HepG2 (cell line): ENCODE results near the gene VGF. TPM values are rescaled to one million over a fixed set of nuclear protein-coding genes. Genes with fewer than 3 reads are reported as not detected.

Source experiments
- ATAC-seq: fragments of 200-7000 bp; cut with Tn5 transposase; 3 replicates; pipeline ENCODE4 v1.9.1; 2020; ENCODE audit warnings: mild to moderate bottlenecking, moderate library complexity
- BruUV-seq: library from RNA; stranded (reverse); fragments of 400-500 nt; replicated peaks from 2 replicates; lab custom pipeline; 2021; lab: Mats Ljungman, UMichigan
- CTCF ChIA-PET: fragments of 300-600 bp; formaldehyde crosslinking; extraction: SDS; loops from one replicate; lab custom pipeline; 2021; ENCODE audit warnings: low total read pairs, inconsistent platforms, low intra/inter-chr PET ratio; lab: Yijun Ruan, JAX
- POLR2A ChIA-PET: fragments of 350-600 bp; sonication (Branson Sonifier 250); formaldehyde crosslinking; loops from one replicate; lab custom pipeline; 2020; ENCODE audit warnings: antibody characterized with exemption, inconsistent platforms; lab: Yijun Ruan, JAX
- DNase-seq: peaks from one replicate; pipeline ENCODE4 v3.0.0-alpha.2; 2015; ENCODE audit warnings: low spot score
- FAIRE-seq: peaks from 3 replicates; lab custom pipeline; 2011; peaks lifted over from hg19 to GRCh38; lab: Jason Lieb, UNC
- H2AFZ ChIP-seq: one replicate; pipeline ENCODE4 v1.6.1; 2011; ENCODE audit warnings: low read length, inconsistent platforms
- H3K27ac ChIP-seq: fragments of 300-600 bp; 3 replicates; pipeline ENCODE4 v1.8.0; 2011; ENCODE audit warnings: mixed run types, mild to moderate bottlenecking, mixed read lengths, low read length, inconsistent platforms; ENCODE audit not compliant: insufficient read depth; ENCODE audit errors: extremely low read length
- H3K27me3 ChIP-seq, 2 experiments: fragments of 200-600 bp in 1 of 2; 2 replicates in 1 of 2; 3 replicates in 1 of 2; pipeline versions ENCODE4 v1.6.0 to v1.8.0; 2011; ENCODE audit warnings: low read length in 2 of 2, mild to moderate bottlenecking in 2 of 2, moderate library complexity in 2 of 2, inconsistent platforms in 1 of 2; ENCODE audit not compliant: insufficient read depth in 2 of 2, control insufficient read depth in 1 of 2
- H3K36me3 ChIP-seq, 2 experiments: fragments of 200-600 bp in 1 of 2; replicated peaks in 1 of 2; 2 replicates in 1 of 2; 3 replicates in 1 of 2; pipeline versions ENCODE4 v1.5.1 to v1.8.0; 2011; ENCODE audit warnings: low read length in 2 of 2, inconsistent platforms in 1 of 2; ENCODE audit not compliant: insufficient read depth in 2 of 2, control insufficient read depth in 1 of 2
- H3K4me1 ChIP-seq: 2 replicates; pipeline ENCODE4 v1.5.1; 2012; ENCODE audit warnings: low read length, inconsistent platforms; ENCODE audit not compliant: insufficient read depth
- H3K4me2 ChIP-seq: 2 replicates; pipeline ENCODE4 v1.6.0; 2011; ENCODE audit warnings: low read depth, low read length, inconsistent platforms
- H3K4me3 ChIP-seq, 3 experiments: fragments of 200-600 bp in 1 of 3; sonication (generic), shearing (Covaris generic) in 1 of 3; replicated peaks in 1 of 3; 2 replicates each; pipeline ENCODE4 v1.5.1; 2011 to 2016; ENCODE audit warnings: low read length in 3 of 3, inconsistent platforms in 2 of 3, low read depth in 2 of 3, mild to moderate bottlenecking in 2 of 3, control low read depth in 1 of 3, mixed read lengths in 1 of 3; ENCODE audit not compliant: insufficient read depth in 1 of 3
- H3K79me2 ChIP-seq: one replicate; pipeline ENCODE4 v1.6.1; 2011; ENCODE audit warnings: low read length, inconsistent platforms; ENCODE audit not compliant: insufficient read depth
- H3K9ac ChIP-seq: 2 replicates; pipeline ENCODE4 v1.6.0; 2011; ENCODE audit warnings: mild to moderate bottlenecking, low read depth, low read length, inconsistent platforms; ENCODE audit not compliant: insufficient read depth
- H3K9me3 ChIP-seq: 2 replicates; pipeline ENCODE4 v1.5.1; 2012; ENCODE audit warnings: mild to moderate bottlenecking, low read length
- H4K20me1 ChIP-seq: 2 replicates; pipeline ENCODE4 v1.6.0; 2011; ENCODE audit warnings: inconsistent platforms, mild to moderate bottlenecking, low read length, moderate library complexity; ENCODE audit not compliant: insufficient read depth
- ASH2L ChIP-seq: fragments of 300-600, 200-600 bp; sonication (generic); IDR thresholded peaks from 2 replicates; pipeline ENCODE4 v1.7.0; 2017; ENCODE audit warnings: low read depth, mild to moderate bottlenecking, moderate library complexity, mixed read lengths, low read length; ENCODE audit not compliant: insufficient read length
- BCL6 ChIP-seq: IDR thresholded peaks from 2 replicates; pipeline ENCODE4 v1.6.1; 2016; ENCODE audit warnings: missing genetic modification reagents, missing compliant biosample characterization
- ETV6 ChIP-seq: sonication (generic); formaldehyde crosslinking; conservative IDR thresholded peaks from 2 replicates; pipeline ENCODE4 v1.4.0; 2020; ENCODE audit warnings: missing genetic modification reagents
- FOXP1 ChIP-seq, 2 experiments: fragments of 450-650 bp in 1 of 2; IDR thresholded peaks; 2 replicates each; pipeline ENCODE4 v1.6.1; 2017 to 2018; ENCODE audit warnings: antibody characterized with exemption in 1 of 2
- HMG20A ChIP-seq: IDR thresholded peaks from 2 replicates; pipeline ENCODE4 v1.6.1; 2016; ENCODE audit warnings: borderline replicate concordance
- IKZF4 ChIP-seq: sonication (generic); formaldehyde crosslinking; IDR thresholded peaks from 2 replicates; pipeline ENCODE4 v1.5.1; 2020; ENCODE audit warnings: borderline replicate concordance, mild to moderate bottlenecking, low read depth, missing genetic modification reagents; ENCODE audit errors: not compliant biosample characterization
- KAT8 ChIP-seq: IDR thresholded peaks from 2 replicates; pipeline ENCODE4 v1.6.1; 2016; ENCODE audit warnings: missing genetic modification reagents, missing compliant biosample characterization
- NR2F2 ChIP-seq: IDR thresholded peaks from 2 replicates; pipeline ENCODE4 v1.6.1; 2012; ENCODE audit warnings: low read depth, inconsistent platforms, borderline replicate concordance
- REPIN1 ChIP-seq: sonication (generic); formaldehyde crosslinking; IDR thresholded peaks from 2 replicates; pipeline ENCODE4 v1.8.0; 2022; ENCODE audit warnings: missing genetic modification reagents, low read depth, mild to moderate bottlenecking, borderline replicate concordance
- TAF15 ChIP-seq: fragments of 200-400 bp; formaldehyde crosslinking; IDR thresholded peaks from one replicate; pipeline ENCODE4 v1.6.1; 2018; ENCODE audit warnings: mild to moderate bottlenecking, low read depth, low read length; ENCODE audit not compliant: poor library complexity, severe bottlenecking
- TCF12 ChIP-seq, 2 experiments: fragments of 450-650 bp in 1 of 2; sonication (generic) in 1 of 2; formaldehyde crosslinking in 1 of 2; IDR thresholded peaks; 2 replicates each; pipeline versions ENCODE4 v1.6.1 to v1.8.0; 2017 to 2022; ENCODE audit warnings: antibody characterized with exemption in 1 of 2, mild to moderate bottlenecking in 1 of 2, missing genetic modification reagents in 1 of 2, moderate library complexity in 1 of 2
- ZFP90 ChIP-seq: sonication (generic); formaldehyde crosslinking; IDR thresholded peaks from 2 replicates; pipeline ENCODE4 v1.8.0; 2022; ENCODE audit warnings: missing genetic modification reagents, mild to moderate bottlenecking, inconsistent platforms, borderline replicate concordance
- ZNF883 ChIP-seq: sonication (generic); formaldehyde crosslinking; IDR thresholded peaks from 2 replicates; pipeline ENCODE4 v1.5.1; 2020; ENCODE audit warnings: mild to moderate bottlenecking, missing genetic modification reagents; ENCODE audit errors: not compliant biosample characterization
- WGBS: methylation state at CpG from one replicate; pipeline ENCODE4 v1.1.6; 2017; ENCODE audit warnings: low lambda C conversion rate; 5-methylcytosine and 5-hydroxymethylcytosine counted together
- in situ Hi-C: cut with HindIII; loops from 2 replicates; pipeline ENCODE4 v1.10.0; 2017; ENCODE audit warnings: low pct_unique_long_range_greater_than_20kb; ENCODE audit not compliant: extremely low pct_ligation_motif_present
- intact Hi-C: fragments of 100-400 bp; cut with micrococcal nuclease; formaldehyde crosslinking; loops from one replicate; pipeline ENCODE4 v1.10.0; 2022; ENCODE audit not compliant: unreplicated experiment
- polyA plus RNA-seq, 8 experiments: library from polyadenylated mRNA; depleted of rRNA in 3 of 8; stranded (reverse) in 7 of 8; unstranded in 1 of 8; fragments of >200 nt; fragmentation: Illumina TruSeq in 4 of 8; extraction: Trizol in 4 of 8; gene quantifications; 2 replicates each; pipeline versions ENCODE4 v1.2.1 to v1.2.3, GENCODE V29; 2011 to 2016; ENCODE audit warnings: low read depth in 4 of 8, missing spikeins in 1 of 8, mixed read lengths in 1 of 8; ENCODE audit not compliant: insufficient read depth in 1 of 8
- total RNA-seq, 5 experiments: library from RNA; depleted of rRNA; stranded (reverse); fragments of >200 nt; fragmentation: Illumina TruSeq; extraction: Trizol; gene quantifications; 2 replicates each; pipeline ENCODE4 v1.2.3, GENCODE V29; 2016; ENCODE audit warnings: low read depth in 1 of 5
- TF ChIP-seq, protein P1 (sequence below): sonication (generic); formaldehyde crosslinking; IDR thresholded peaks from 2 replicates; pipeline ENCODE4 v1.4.0; 2020; ENCODE audit warnings: mild to moderate bottlenecking, missing genetic modification reagents, borderline replicate concordance
- TF ChIP-seq, protein P2 (sequence below): IDR thresholded peaks from 2 replicates; pipeline ENCODE4 v1.6.1; 2016; ENCODE audit warnings: missing compliant biosample characterization, missing genetic modification reagents, borderline replicate concordance

Gene VGF
- total and polyA plus RNA-seq, 2 of the 13 experiments (the other 11 are each of a cell fraction or from before 2014, with no cell fraction given): 0.12 to 0.46 TPM

DNA sequence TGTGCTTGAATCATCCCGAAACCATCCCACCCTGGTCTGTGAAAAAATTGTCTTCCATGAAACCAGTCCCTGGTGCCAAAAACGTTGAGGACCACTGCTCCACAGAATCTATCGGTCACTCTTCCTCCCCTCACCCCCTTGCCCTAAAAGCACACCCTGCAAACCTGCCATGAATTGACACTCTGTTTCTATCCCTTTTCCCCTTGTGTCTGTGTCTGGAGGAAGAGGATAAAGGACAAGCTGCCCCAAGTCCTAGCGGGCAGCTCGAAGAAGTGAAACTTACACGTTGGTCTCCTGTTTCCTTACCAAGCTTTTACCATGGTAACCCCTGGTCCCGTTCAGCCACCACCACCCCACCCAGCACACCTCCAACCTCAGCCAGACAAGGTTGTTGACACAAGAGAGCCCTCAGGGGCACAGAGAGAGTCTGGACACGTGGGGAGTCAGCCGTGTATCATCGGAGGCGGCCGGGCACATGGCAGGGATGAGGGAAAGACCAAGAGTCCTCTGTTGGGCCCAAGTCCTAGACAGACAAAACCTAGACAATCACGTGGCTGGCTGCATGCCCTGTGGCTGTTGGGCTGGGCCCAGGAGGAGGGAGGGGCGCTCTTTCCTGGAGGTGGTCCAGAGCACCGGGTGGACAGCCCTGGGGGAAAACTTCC is 39.2 kb downstream of the VGF start:
- no TSS peak for BruUV-seq
- Histone ChIP-seq H3K27ac (peak overlapping the region; percentile 99), H3K9me3 (no peaks in the 10 kb centered on the region), H3K4me1 (peaks cover 94% of the 10 kb centered on the region), H3K79me2 (peaks cover 12% of the 10 kb centered on the region), H3K4me3 (peak overlapping the region in 2 of 3 experiments; percentile 76 to 82; a peak in 4 of 6 replicates), H3K9ac (peak overlapping the region; percentile 77), H4K20me1 (peaks cover 33% of the 10 kb centered on the region; the same call in 1 of the 2 replicates), H3K36me3 (peaks cover 7 to 21% of the 10 kb centered on the region in 2 experiments; a peak in 4 of 5 replicates), H3K27me3 (no peaks in the 10 kb centered on the region; a peak in 1 of 5 replicates), H2AFZ (no peak overlapping the region), H3K4me2 (peak overlapping the region; percentile 88)
- DNase-seq (peak; percentile 87), FAIRE-seq (no peak), ATAC-seq (peak; percentile 56)
- ChIA-PET CTCF (interaction anchor here (1.9 kb wide), 1 partner anchor 12 kb away, joined by 9 read pairs; no protein-coding TSS in a partner anchor), POLR2A (interaction anchor here (0.6 to 3.9 kb wide), 20 partner anchors 9 to 698 kb away, joined by 3 to 56 read pairs (median 6); partner anchors contain the start of genes AP1S1, CLDN15, PLOD3 and SRRT)
- intact Hi-C loops: loop anchor here (2.0 kb wide), 1 partner anchor 25 kb away; no protein-coding TSS in a partner anchor
- in situ Hi-C loops: no loop called here
- 8% methylated on average over 15 of the region's 15 CpGs for WGBS
- TF ChIP-seq TAF15: no peak
- no peak for TF ChIP-seq TCF12 (IDR thresholded peaks at IDR 0.05)
- no peak for TF ChIP-seq TCF12 (CRISPR knock-in tag; IDR thresholded peaks at IDR 0.05)
- no peak for TF ChIP-seq ETV6 (CRISPR knock-in tag)
- peak; percentile 17 for TF ChIP-seq IKZF4 (CRISPR knock-in tag)
- TF ChIP-seq REPIN1: peak; percentile 14; the same call in 1 of the 2 replicates
- no peak for TF ChIP-seq ZNF883 (CRISPR knock-in tag)
- no peak for TF ChIP-seq NR2F2
- TF ChIP-seq FOXP1 (IDR thresholded peaks at IDR 0.05): no peak
- TF ChIP-seq FOXP1 (CRISPR knock-in tag; IDR thresholded peaks at IDR 0.05): peak; percentile 72
- TF ChIP-seq, protein P1, sequence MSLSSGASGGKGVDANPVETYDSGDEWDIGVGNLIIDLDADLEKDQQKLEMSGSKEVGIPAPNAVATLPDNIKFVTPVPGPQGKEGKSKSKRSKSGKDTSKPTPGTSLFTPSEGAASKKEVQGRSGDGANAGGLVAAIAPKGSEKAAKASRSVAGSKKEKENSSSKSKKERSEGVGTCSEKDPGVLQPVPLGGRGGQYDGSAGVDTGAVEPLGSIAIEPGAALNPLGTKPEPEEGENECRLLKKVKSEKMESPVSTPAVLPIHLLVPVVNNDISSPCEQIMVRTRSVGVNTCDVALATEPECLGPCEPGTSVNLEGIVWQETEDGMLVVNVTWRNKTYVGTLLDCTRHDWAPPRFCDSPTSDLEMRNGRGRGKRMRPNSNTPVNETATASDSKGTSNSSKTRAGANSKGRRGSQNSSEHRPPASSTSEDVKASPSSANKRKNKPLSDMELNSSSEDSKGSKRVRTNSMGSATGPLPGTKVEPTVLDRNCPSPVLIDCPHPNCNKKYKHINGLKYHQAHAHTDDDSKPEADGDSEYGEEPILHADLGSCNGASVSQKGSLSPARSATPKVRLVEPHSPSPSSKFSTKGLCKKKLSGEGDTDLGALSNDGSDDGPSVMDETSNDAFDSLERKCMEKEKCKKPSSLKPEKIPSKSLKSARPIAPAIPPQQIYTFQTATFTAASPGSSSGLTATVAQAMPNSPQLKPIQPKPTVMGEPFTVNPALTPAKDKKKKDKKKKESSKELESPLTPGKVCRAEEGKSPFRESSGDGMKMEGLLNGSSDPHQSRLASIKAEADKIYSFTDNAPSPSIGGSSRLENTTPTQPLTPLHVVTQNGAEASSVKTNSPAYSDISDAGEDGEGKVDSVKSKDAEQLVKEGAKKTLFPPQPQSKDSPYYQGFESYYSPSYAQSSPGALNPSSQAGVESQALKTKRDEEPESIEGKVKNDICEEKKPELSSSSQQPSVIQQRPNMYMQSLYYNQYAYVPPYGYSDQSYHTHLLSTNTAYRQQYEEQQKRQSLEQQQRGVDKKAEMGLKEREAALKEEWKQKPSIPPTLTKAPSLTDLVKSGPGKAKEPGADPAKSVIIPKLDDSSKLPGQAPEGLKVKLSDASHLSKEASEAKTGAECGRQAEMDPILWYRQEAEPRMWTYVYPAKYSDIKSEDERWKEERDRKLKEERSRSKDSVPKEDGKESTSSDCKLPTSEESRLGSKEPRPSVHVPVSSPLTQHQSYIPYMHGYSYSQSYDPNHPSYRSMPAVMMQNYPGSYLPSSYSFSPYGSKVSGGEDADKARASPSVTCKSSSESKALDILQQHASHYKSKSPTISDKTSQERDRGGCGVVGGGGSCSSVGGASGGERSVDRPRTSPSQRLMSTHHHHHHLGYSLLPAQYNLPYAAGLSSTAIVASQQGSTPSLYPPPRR: peak; percentile 57
- TF ChIP-seq HMG20A (CRISPR knock-in tag): peak; percentile 26; the same call in 1 of the 2 replicates
- TF ChIP-seq, protein P2, sequence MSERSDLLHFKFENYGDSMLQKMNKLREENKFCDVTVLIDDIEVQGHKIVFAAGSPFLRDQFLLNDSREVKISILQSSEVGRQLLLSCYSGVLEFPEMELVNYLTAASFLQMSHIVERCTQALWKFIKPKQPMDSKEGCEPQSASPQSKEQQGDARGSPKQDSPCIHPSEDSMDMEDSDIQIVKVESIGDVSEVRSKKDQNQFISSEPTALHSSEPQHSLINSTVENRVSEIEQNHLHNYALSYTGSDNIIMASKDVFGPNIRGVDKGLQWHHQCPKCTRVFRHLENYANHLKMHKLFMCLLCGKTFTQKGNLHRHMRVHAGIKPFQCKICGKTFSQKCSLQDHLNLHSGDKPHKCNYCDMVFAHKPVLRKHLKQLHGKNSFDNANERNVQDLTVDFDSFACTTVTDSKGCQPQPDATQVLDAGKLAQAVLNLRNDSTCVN (CRISPR knock-in tag): no peak
- TF ChIP-seq ZFP90 (CRISPR knock-in tag): no peak
- peak; percentile 89 for TF ChIP-seq BCL6 (CRISPR knock-in tag)
- peak; percentile 31 for TF ChIP-seq KAT8
- TF ChIP-seq ASH2L: no peak
